ENCODE results near the gene ALPI.

ALPI gene

DNA sequence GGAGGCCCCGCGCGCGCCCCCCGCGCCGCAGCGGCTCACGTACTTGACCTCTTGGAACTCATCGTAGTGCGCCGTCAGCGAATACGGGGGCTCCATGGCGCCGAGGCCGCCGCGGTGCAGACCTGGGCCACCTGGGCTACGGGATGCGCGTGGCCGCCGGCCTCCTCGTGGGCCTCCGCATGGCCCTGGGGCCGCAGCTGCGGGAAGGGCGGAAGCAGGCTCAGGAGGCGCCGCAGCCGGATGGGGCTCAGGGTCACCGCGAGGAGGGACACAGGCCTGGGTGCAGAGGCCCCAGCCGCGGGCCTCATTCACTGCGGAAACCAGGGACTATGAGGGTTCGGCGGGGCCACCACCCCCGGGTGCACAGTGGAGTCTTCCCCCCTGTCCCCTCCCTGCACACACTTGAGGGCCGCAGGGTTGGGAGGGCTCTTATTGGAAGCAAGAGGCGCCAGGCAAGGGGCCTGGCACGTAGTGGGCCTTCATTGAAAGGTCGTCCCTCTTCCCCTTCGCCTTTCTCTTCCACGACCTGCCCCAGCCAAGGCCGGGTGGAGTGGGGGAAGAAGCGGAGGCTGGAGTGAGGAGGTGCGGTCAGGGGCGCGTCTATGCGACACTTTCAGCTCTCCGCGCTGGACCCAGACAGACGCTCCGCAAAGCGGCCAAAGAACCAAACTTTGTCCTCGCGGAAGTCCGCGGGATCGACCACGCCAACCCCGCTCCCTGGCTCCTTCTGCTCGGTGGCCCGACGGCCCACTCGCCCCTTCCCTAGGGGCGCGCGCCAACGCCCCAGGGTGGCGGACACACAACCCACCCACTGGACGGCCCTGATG lies 30.8 kb downstream of the ALPI start:
- DNase-seq, result no peak

DNA sequence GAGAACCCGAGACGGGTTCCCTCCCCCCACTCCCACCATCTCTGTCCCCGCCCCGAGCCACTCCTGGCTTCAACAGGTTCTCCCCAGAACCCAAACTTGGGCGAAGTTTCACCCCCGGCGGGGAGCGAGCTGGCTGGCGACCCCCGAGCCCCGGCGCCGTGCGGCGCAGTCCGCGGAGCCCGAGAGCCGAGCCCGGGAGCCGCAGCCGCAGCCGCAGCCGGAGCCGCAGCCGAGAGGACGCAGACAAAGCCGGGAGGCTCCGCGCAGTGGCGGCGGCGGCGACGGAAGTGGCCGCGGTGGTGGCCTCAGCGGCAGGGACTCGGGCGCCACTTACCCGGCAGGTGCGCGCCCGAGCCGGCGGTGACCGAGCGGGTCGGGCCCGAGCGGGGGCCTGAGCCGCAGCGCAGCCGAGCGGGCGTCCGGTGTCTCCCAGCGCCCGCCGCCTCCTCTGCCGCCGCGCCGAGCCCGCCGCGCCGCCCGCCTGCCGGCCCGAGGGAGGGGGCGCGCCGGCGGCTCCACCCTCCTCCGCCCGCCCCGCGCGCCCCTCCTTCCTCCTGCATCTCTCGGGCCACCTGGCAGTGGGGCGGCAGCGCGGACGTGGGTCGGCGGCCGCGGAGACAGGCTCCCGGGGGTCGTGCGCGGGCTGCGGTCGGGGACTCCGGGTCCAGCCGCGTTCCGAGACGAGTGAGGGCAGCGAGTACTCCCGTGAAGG lies 31.6 kb downstream of the ALPI start, which contains the start of gene ECEL1:
TSS of gene ECEL1 (minus strand) at position 450 of the 712 bp plus-strand sequence. CDS start 1,181 bp downstream, outside the sequence.
- no peak for DNase-seq

DNA sequence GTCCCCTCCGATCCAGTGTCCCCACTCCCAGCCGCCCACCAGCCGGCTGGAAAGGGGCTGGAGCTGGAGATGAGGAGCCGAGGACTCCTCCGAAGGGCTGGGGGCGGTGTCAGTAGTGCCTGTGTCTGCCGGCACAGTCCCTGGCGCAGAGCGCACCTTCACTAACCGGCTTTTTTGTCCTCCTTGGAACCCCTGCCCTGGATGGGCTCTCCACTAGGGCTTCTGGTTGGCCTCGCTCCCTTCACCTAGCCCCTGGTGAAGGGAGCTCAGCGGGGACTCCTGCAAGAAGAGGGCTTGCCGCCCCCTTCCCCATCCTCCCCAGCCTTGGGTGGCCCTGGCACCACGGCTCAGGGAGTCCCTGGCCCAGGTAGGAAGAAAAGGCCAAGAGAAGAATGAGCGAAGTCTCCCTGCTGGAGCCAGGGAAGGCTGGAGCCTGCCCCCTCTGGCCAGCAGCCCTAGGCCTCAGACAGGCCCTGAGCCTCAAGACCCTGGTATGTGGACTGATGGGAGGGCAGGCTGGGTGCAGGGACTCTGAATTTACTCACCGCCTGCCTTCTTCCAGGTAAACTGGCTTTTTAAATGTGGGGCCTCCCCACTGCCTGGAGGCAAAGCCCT lies 32.3 kb downstream of the ALPI start:
- DNase-seq, result no peak

DNA sequence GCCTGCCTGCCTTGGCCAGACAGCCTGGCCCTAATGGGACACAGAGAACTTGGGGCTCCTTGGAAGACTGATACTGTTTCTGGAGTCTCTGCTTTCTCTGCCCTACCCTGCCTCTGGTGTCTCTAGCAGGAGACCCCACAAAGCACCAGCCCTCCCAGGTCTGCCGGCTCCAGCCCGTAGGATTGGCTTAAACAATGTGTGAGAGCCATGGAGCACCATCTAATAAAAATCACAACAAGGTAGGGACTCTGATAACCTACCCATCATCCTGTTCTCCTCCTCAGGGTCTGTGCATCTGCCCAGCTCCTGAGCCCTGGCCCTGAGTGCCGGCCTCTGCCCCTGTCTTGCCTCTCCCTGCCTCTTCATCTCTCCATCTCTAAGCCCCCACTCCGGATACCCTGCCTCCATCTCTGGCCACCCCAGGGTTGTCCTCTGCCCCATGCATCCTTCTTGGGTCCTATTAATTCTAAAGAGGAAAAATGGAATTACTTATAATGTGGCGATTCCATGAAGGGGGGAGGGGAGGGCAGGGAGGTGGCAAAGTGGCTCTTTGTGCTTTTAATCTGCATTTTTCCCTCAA lies 32.9 kb downstream of the ALPI start:
- no peak for DNase-seq

DNA sequence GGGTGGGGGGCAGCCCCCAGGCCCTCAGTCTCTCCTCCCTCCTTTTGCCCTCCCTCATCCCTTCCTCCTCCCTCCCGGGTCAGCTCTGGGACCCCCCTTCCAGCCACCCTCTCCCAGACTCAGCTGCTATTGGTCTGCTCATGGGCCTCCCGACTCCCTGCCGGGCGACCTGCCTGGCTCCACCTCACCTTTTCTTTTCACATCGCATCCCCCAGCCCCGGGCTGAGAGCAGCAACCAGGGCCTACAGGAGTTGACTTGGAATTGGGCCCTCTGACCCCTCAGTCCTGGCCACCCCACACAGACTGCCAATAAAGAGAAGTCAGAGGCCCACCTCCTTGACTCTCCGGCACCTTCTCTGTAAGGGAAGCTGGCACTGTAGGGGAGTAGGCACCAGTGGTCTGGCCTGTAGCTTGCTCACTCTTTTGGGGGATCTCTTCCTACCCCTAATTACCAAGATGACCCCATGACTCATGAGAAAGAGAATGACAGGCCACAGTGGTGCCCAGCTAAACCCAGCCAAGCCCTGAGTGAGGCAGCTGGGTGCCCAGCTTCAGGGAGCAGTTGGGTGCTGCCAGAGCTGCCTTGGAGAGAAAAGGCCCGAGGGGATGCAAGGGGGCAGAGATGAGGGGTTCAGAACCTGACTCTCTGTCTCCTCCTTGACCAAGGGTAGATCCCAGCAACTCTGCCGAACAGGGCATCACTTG lies 33.7 kb downstream of the ALPI start:
- no peak for DNase-seq

DNA sequence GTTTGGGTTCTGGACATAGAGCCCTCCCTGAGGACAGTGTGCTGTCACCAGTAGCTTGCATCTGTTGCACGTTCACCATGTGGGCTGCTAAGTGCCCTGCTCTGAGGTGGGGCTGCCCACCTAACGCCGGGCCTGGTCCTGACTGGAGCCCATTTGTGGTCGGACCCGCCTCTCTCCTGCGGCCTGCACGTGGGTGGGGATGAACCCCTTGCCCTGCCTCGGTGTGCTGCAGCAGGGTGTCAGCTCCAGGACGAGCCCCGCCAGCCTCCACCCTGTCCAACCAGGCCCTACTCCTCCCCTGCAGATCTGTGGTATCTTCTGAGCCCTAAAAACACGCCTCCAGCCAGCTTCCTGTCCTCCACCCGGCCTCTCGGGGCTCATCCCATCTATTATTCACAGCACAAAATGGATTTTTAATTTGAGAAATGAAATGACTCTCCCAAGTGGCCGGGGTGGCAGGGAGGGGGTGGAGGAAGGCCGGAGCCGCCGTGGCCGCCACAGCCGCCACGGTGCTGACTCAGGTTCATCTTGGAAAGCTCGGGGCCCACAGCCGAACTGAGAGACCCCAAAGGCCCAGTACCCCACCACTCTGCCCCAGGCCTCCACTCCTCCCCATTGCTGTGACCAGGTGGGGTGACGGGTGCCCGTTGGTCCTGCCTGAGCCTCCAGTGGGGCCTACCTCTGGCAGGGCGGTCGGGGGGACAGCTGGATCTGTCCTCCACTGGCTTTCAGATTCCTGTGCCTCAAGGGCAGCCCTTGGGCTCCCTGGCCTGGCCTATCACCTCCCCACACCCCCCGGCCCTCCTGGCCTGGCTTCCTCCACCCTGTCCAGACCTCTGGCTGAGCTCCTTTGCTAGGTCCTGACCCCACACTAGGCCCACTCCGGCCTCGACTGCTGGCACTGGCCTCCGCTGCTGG lies 34.5 kb downstream of the ALPI start:
- DNase-seq, result no peak

DNA sequence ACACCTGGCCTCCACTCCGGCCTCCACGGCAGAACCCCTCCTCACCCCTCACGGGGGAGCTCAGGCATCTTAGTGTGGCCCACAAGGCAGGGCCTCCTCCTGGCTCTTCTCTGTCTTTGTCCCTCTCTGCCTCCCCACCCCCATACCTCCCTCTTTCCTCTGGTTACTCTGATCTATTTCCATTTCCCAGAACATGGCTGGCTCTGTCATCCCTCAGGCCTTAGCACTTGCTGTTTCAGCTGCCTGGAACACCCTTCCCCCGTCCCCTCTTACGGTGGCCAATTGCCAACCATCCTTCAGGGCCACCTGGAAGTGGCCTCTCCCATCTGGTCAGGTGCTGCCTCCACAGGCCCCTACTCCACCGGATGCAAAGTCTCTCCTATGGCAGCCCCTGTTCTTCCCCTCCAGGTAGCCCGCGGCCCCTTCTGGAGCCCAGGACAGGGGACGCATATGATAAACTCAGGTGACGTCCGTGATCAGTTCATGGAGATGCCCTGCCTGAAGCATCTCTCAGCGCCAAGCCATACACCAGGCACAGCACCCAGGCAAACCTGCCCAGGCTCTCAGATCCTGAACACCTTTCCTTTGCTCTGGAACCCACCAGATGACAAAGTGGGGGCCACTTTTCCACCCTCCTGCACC lies 35.3 kb downstream of the ALPI start:
- DNase-seq, result no peak

DNA sequence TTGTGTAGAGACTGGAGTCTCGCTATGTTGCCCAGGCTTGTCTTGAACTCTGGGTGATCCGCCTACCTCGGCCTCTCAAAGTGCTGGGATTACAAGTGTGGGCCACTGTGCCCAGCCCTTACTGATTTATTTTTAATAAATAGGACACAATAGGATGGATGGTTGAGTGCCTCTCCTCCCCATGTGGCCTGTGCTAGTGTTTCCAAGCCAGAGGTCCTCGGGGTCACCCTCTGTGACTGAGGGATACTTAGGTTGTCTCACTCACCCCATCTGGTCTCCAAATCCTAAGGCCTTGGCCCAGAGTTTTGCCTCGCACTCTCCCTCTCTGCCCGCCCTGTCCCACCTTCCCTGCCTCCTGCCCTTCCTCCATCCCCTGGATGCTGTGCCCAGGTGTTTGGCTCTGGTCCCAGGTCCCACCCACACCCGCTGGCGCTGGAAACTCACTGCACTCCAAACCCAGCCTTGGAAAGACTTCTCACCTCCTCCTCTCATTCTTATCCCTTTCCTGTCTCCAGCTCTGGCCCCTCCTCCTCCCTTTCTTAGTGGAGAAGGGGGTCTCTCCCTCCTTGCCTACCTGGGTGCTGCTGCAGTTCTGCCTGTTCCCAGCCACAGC lies 36.4 kb downstream of the ALPI start:
- no peak for DNase-seq

DNA sequence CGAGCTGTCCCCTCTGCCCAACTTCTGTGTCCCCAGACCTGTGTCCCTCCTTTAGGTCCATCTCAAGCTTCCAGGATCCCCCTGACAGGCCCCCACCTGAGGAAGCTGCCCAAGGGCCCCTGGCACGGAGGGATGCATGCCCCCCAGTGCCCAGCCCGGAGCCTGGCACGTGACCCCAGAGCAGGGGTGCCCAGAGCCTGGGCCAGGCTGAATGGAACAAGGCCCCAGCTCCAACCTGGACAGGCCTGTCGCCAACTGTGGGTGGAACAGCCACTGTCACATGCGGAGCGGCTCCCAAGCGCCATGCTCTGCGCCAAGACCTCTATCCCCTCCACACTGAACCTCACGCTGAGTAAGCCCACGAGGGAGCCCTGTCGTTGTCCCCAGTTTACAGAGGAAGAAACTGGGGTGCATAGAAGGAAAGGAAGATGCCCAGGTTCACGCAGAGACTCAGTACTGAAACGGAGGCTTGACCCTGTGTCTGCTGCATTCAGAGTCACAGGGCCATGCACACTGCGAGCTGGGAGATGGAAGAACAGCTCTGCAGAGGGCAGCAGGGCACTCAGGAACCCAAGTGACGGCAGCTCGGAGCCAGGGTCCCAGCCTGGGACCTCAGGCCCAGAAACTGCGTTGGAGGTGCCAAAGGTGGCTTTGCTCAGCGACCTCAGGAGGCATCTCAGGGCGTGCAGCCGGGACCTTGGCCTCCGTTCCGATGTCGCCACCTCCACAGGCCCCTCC lies 37.2 kb downstream of the ALPI start:
- no peak for DNase-seq

DNA sequence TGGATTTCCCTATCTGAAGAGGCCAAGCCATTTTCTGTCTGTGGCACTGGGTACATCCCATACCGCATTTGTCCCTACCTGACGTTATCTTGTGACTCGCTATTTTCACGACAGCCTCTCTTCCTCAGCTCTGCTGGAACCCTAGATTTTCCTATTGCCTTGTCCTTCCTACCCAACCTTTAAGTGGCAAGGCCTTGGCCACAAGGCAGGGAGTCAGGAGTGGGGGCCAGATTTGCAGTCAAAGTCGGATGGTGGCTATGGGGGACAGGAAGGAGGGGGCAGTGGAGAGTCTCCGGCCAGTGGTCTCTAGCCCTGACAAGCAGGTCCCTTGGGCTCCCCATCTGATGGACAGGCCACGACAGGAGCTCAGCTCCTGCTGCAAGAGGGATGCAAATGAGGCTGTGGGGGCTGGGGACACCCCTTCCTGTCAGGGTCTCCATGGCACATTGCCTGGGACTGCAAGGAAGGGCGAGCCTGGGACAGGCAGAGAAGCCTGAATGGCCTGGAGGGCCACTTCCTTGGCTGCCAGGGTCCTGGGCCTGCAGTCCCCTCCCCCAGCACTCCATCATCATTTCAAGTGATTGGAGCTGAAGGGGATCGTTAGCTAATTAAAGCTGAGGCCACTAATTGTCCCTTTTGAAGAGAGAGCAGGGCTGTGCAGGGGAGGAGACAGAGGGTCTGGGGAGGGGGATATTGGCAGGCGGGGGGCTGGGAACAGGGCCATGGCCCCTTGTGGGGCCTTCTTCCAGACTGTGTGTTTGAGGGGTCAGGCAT lies 37.9 kb downstream of the ALPI start:
- DNase-seq, result no peak

DNA sequence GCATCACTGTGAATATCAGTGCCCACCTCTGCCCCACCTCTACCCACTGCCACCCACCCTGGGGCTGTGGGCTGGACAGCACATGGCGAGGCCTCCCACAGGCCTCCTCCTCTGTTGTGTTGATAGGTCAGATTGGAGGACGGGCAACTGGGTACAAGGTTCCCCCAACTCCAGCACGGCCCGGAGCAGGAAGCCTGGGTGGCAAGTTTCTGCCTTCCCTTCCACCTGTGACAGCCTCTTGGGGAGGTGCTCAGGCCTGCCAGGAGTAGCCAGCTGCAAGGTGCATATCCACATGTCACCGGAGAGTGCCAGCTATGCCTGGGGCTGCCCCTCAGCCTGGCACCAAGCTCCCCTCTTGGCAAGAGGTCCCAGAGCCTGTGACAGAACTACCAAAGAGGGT lies 38.6 kb downstream of the ALPI start:
- DNase-seq, result no peak

DNA sequence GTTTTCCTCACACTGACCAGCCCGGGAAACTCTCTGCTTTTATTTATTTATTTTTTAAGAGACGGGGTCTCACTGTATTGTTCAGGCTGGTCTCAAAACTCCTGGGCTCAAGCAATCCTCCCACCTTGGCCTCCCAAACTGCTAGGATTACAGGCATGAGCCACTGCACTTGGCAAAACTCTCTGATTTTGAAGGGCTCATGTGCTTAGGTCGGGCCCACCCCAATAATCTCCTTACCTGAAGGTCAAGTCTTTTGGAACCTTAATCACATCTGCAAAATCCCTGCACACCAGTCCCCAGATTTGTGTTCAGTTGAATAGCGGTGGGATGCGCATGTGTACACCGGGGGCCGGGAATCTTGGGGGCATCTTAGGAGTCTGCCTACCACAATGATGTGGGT lies 39.3 kb downstream of the ALPI start:
- DNase-seq, result no peak

DNA sequence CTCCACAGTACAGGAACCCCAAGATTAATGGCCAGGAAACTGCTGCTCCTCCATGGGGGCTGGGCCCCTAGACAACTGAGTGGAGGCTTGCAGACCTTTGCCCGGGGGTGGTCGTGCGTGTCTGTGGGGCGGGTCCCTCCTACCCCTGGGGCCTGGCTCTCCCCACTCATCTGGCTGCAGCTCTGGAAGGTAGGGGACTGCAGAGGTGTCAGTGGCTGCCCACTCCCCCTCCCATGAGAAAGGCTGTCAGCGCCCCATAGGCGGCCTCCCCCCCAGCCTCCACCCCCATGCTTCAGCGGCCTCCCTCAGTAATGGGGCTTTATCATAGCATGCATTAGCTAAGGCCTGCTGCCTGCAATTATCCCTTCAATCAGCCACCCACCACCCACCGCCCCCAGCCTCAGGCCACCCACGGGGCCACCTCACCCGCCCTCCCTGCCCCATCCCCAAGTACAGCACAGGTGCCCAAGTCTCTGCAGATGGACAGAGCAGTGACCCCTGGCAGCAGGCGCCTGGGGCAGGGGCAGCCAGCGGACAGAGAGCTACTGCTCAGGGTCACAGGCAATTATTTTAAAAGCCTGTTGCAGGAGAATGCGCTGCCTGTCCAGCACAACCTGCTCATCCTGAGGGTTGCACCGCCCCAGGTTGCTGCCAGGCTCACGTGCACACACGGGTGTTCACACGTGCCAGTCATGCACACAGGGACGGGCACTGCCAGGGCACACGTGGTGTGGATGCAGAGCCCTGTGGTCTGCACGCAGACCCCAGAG lies 40.7 kb downstream of the ALPI start:
- no peak for DNase-seq

DNA sequence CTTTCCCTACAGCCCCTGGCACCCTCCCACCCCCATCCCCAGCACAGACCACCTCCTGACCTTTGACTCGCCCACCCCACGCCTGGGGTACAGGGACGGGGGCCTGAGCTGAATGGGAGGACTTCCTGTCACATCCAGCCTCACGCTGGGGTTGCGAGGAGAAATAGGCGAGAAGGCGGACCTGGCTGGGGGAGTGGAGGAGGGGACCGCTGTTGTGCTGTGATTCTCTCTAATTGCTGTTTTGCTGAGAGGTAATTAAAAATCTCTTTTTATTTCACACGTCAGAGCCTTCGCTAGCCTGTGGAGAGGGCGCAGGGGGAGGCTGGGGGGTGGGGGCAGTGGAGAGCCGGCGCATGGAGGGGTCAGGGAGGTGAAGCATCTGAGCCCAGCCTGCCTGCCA lies 41.4 kb downstream of the ALPI start:
- DNase-seq, result no peak

DNA sequence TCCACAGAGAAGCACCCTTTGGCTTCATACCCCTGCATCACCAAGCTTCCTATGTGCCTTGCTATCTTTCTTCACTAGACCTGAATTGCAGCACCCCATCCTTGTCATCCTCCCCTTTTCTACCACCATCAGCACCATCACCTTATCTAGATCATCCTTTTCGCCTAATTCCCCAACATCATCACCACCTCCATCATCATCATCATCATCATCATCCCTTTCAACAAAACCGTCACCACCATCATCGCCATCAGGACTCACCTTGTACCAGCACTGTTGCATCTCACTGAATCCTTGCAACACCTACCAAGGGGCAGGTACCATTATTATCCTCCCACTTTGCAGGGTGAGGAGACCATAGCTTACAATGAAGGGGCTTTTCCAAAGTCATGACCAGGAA lies 42.5 kb downstream of the ALPI start:
- no peak for DNase-seq

DNA sequence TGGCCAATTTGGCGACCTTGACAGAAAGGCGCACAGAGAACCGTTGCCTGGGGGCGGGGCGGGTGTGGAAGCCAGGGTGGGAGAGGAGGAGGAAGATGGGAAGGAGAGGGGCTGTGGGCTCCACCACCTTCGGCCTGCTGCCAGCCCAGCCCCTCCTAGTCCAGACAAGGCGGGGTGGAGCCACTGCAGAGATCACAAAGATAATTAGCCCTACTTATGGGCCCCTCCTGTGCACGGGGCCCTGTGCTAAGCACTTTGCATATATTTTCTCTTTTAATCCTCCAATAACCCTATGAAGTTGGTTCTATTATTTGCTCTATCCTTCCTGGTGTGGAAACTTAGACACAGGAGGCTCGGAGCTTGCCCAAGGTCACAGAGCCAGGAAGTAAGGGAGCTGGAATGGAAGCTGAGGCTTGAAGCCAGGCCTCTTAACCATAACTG lies 45.4 kb downstream of the ALPI start:
- DNase-seq, result no peak

DNA sequence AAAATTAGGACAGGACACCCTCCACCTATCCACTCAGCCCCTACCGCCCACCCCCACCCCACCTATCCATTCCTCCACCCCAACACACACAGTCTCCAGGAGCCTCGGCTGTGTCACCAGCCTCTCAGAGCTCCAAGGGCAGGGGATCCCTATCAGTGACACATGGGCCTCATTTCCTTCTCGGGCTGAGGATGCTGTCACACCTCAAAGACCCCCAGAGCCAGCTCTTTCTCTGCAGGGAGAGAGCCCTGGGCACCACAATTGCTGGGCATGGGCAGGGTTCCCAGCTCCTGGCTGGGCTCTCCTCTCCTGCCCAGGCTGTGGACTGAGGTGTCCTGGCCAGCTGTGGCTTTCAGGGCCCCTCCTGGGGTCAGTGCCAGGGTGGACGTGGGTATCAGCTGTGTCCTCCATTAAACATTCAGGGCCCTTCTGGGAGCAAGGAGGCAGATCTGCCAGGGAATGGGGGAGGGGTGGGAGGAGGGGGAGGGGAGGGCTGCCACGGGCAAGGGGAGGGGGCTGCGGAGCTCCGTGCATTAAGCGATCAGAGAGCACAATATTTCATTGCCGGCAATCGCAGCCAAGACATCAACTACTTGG lies 45.9 kb downstream of the ALPI start:
- no peak for DNase-seq

DNA sequence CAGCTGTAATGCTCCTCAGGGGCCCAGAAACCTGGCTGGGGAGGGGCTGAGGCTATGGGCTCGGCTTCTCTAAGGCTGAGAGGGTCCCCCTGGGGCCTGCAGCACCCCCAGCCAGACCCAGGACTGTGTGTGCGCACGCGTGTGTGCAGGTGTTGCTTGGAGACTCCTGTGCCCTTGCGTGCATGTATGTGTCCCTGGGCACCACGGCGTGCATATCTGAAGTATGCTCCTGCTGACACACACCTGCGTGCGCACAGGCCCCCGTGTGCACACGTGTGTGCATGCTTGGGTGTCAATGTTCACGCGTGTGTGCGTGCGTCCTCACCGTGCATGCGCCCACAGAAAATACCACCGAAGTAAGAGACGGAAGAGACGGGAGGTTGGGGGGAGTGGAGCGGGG lies 46.6 kb downstream of the ALPI start:
- DNase-seq, result no peak

All from activated CD4-positive, CD25-positive, alpha-beta regulatory T cell (primary cell).